HepG2 (cell line): ENCODE data around the gene KCNJ2. TPM values are rescaled to one million over a fixed set of nuclear protein-coding genes. Genes with fewer than 3 reads are reported as not detected.

Experiments used
- ATAC-seq: fragments of 200-7000 bp; cut with Tn5 transposase; 3 replicates; pipeline ENCODE4 v1.9.1; 2020; ENCODE audit warnings: mild to moderate bottlenecking, moderate library complexity
- BruUV-seq: library from RNA; stranded (reverse); fragments of 400-500 nt; replicated peaks from 2 replicates; lab custom pipeline; 2021; lab: Mats Ljungman, UMichigan
- CTCF ChIA-PET: fragments of 300-600 bp; formaldehyde crosslinking; extraction: SDS; loops from one replicate; lab custom pipeline; 2021; ENCODE audit warnings: low total read pairs, inconsistent platforms, low intra/inter-chr PET ratio; lab: Yijun Ruan, JAX
- POLR2A ChIA-PET: fragments of 350-600 bp; sonication (Branson Sonifier 250); formaldehyde crosslinking; loops from one replicate; lab custom pipeline; 2020; ENCODE audit warnings: antibody characterized with exemption, inconsistent platforms; lab: Yijun Ruan, JAX
- DNase-seq: peaks from one replicate; pipeline ENCODE4 v3.0.0-alpha.2; 2015; ENCODE audit warnings: low spot score
- FAIRE-seq: peaks from 3 replicates; lab custom pipeline; 2011; peaks lifted over from hg19 to GRCh38; lab: Jason Lieb, UNC
- H2AFZ ChIP-seq: one replicate; pipeline ENCODE4 v1.6.1; 2011; ENCODE audit warnings: low read length, inconsistent platforms
- H3K27ac ChIP-seq: fragments of 300-600 bp; 3 replicates; pipeline ENCODE4 v1.8.0; 2011; ENCODE audit warnings: mixed run types, mild to moderate bottlenecking, mixed read lengths, low read length, inconsistent platforms; ENCODE audit not compliant: insufficient read depth; ENCODE audit errors: extremely low read length
- H3K27me3 ChIP-seq, 2 experiments: fragments of 200-600 bp in 1 of 2; 2 replicates in 1 of 2; 3 replicates in 1 of 2; pipeline versions ENCODE4 v1.6.0 to v1.8.0; 2011; ENCODE audit warnings: low read length in 2 of 2, mild to moderate bottlenecking in 2 of 2, moderate library complexity in 2 of 2, inconsistent platforms in 1 of 2; ENCODE audit not compliant: insufficient read depth in 2 of 2, control insufficient read depth in 1 of 2
- H3K36me3 ChIP-seq, 2 experiments: fragments of 200-600 bp in 1 of 2; replicated peaks in 1 of 2; 2 replicates in 1 of 2; 3 replicates in 1 of 2; pipeline versions ENCODE4 v1.5.1 to v1.8.0; 2011; ENCODE audit warnings: low read length in 2 of 2, inconsistent platforms in 1 of 2; ENCODE audit not compliant: insufficient read depth in 2 of 2, control insufficient read depth in 1 of 2
- H3K4me1 ChIP-seq: 2 replicates; pipeline ENCODE4 v1.5.1; 2012; ENCODE audit warnings: low read length, inconsistent platforms; ENCODE audit not compliant: insufficient read depth
- H3K4me2 ChIP-seq: 2 replicates; pipeline ENCODE4 v1.6.0; 2011; ENCODE audit warnings: low read depth, low read length, inconsistent platforms
- H3K4me3 ChIP-seq, 3 experiments: fragments of 200-600 bp in 1 of 3; sonication (generic), shearing (Covaris generic) in 1 of 3; replicated peaks in 1 of 3; 2 replicates each; pipeline ENCODE4 v1.5.1; 2011 to 2016; ENCODE audit warnings: low read length in 3 of 3, inconsistent platforms in 2 of 3, low read depth in 2 of 3, mild to moderate bottlenecking in 2 of 3, control low read depth in 1 of 3, mixed read lengths in 1 of 3; ENCODE audit not compliant: insufficient read depth in 1 of 3
- H3K79me2 ChIP-seq: one replicate; pipeline ENCODE4 v1.6.1; 2011; ENCODE audit warnings: low read length, inconsistent platforms; ENCODE audit not compliant: insufficient read depth
- H3K9ac ChIP-seq: 2 replicates; pipeline ENCODE4 v1.6.0; 2011; ENCODE audit warnings: mild to moderate bottlenecking, low read depth, low read length, inconsistent platforms; ENCODE audit not compliant: insufficient read depth
- H3K9me3 ChIP-seq: 2 replicates; pipeline ENCODE4 v1.5.1; 2012; ENCODE audit warnings: mild to moderate bottlenecking, low read length
- H4K20me1 ChIP-seq: 2 replicates; pipeline ENCODE4 v1.6.0; 2011; ENCODE audit warnings: inconsistent platforms, mild to moderate bottlenecking, low read length, moderate library complexity; ENCODE audit not compliant: insufficient read depth
- ATRX ChIP-seq: sonication (generic); formaldehyde crosslinking; IDR thresholded peaks from 2 replicates; pipeline ENCODE4 v1.4.0; 2020; ENCODE audit warnings: missing genetic modification reagents, borderline replicate concordance
- FOXO1 ChIP-seq: sonication (generic); formaldehyde crosslinking; IDR thresholded peaks from 2 replicates; pipeline ENCODE4 v1.4.0; 2020; ENCODE audit warnings: missing genetic modification reagents
- MZF1 ChIP-seq: sonication (generic); formaldehyde crosslinking; IDR thresholded peaks from 2 replicates; pipeline ENCODE4 v1.8.1; 2023; ENCODE audit warnings: mild to moderate bottlenecking, missing genetic modification reagents, borderline replicate concordance
- RORA ChIP-seq: sonication (generic); formaldehyde crosslinking; IDR thresholded peaks from 2 replicates; pipeline ENCODE4 v1.5.0; 2020; ENCODE audit warnings: mild to moderate bottlenecking, missing genetic modification reagents, moderate library complexity
- ZBTB26 ChIP-seq: IDR thresholded peaks from 2 replicates; pipeline ENCODE4 v1.6.1; 2016; ENCODE audit warnings: missing compliant biosample characterization, missing genetic modification reagents, borderline replicate concordance
- ZBTB46 ChIP-seq: sonication (generic); formaldehyde crosslinking; IDR thresholded peaks from 2 replicates; pipeline ENCODE4 v1.4.0; 2020; ENCODE audit warnings: mild to moderate bottlenecking, missing genetic modification reagents, borderline replicate concordance
- ZFP90 ChIP-seq: sonication (generic); formaldehyde crosslinking; IDR thresholded peaks from 2 replicates; pipeline ENCODE4 v1.8.0; 2022; ENCODE audit warnings: missing genetic modification reagents, mild to moderate bottlenecking, inconsistent platforms, borderline replicate concordance
- ZNF10 ChIP-seq: sonication (generic); formaldehyde crosslinking; IDR thresholded peaks from 2 replicates; pipeline ENCODE4 v1.4.0; 2020; ENCODE audit warnings: mild to moderate bottlenecking, low read depth, missing genetic modification reagents, borderline replicate concordance
- ZNF205 ChIP-seq: IDR thresholded peaks from 2 replicates; pipeline ENCODE4 v1.6.1; 2018; ENCODE audit warnings: missing biosample characterization, missing genetic modification reagents
- ZNF276 ChIP-seq: sonication (generic); formaldehyde crosslinking; IDR thresholded peaks from 2 replicates; pipeline ENCODE4 v1.4.0; 2020; ENCODE audit warnings: mild to moderate bottlenecking, low read depth, missing genetic modification reagents
- ZNF333 ChIP-seq: sonication (generic); formaldehyde crosslinking; IDR thresholded peaks from 2 replicates; pipeline ENCODE4 v1.4.0; 2020; ENCODE audit warnings: mild to moderate bottlenecking, missing genetic modification reagents, borderline replicate concordance
- ZNF367 ChIP-seq: sonication (generic); formaldehyde crosslinking; IDR thresholded peaks from 2 replicates; pipeline ENCODE4 v1.4.0; 2020; ENCODE audit warnings: missing genetic modification reagents, borderline replicate concordance
- ZNF609 ChIP-seq: sonication (generic); formaldehyde crosslinking; IDR thresholded peaks from 2 replicates; pipeline ENCODE4 v1.4.0; 2020; ENCODE audit warnings: mild to moderate bottlenecking, missing genetic modification reagents, borderline replicate concordance
- ZNF761 ChIP-seq: sonication (generic); formaldehyde crosslinking; conservative IDR thresholded peaks from 2 replicates; pipeline ENCODE4 v1.4.0; 2020; ENCODE audit warnings: mild to moderate bottlenecking, missing genetic modification reagents
- WGBS: methylation state at CpG from one replicate; pipeline ENCODE4 v1.1.6; 2017; ENCODE audit warnings: low lambda C conversion rate; 5-methylcytosine and 5-hydroxymethylcytosine counted together
- in situ Hi-C: cut with HindIII; loops from 2 replicates; pipeline ENCODE4 v1.10.0; 2017; ENCODE audit warnings: low pct_unique_long_range_greater_than_20kb; ENCODE audit not compliant: extremely low pct_ligation_motif_present
- intact Hi-C: fragments of 100-400 bp; cut with micrococcal nuclease; formaldehyde crosslinking; loops from one replicate; pipeline ENCODE4 v1.10.0; 2022; ENCODE audit not compliant: unreplicated experiment
- polyA plus RNA-seq, 8 experiments: library from polyadenylated mRNA; depleted of rRNA in 3 of 8; stranded (reverse) in 7 of 8; unstranded in 1 of 8; fragments of >200 nt; fragmentation: Illumina TruSeq in 4 of 8; extraction: Trizol in 4 of 8; gene quantifications; 2 replicates each; pipeline versions ENCODE4 v1.2.1 to v1.2.3, GENCODE V29; 2011 to 2016; ENCODE audit warnings: low read depth in 4 of 8, missing spikeins in 1 of 8, mixed read lengths in 1 of 8; ENCODE audit not compliant: insufficient read depth in 1 of 8
- total RNA-seq, 5 experiments: library from RNA; depleted of rRNA; stranded (reverse); fragments of >200 nt; fragmentation: Illumina TruSeq; extraction: Trizol; gene quantifications; 2 replicates each; pipeline ENCODE4 v1.2.3, GENCODE V29; 2016; ENCODE audit warnings: low read depth in 1 of 5

KCNJ2 gene
- total and polyA plus RNA-seq, 2 of the 13 experiments (the other 11 are each of a cell fraction or from before 2014, with no cell fraction given) = not detected

- TF ChIP-seq ZNF10 (CRISPR knock-in tag) (no peak), ZNF333 (CRISPR knock-in tag) (no peak), RORA (CRISPR knock-in tag) (no peak), FOXO1 (no peak), ZNF367 (CRISPR knock-in tag) (no peak), ZNF205 (CRISPR knock-in tag) (no peak)
These were observed 11.2 kb upstream of the KCNJ2 start (continued) for GRCh38 chr17:70158180-70158579.

GRCh38 chr17:70158591-70158990 lies 10.7 kb upstream of the KCNJ2 start:
- 25% methylated on average over 6 of the region's 6 CpGs for WGBS
- Histone ChIP-seq H3K4me3 (no peak overlapping the region), H3K9ac (no peak overlapping the region), H3K36me3 (no peaks in the 10 kb centered on the region), H4K20me1 (no peaks in the 10 kb centered on the region), H3K4me2 (no peak overlapping the region), H3K27ac (no peak overlapping the region), H3K79me2 (no peaks in the 10 kb centered on the region), H3K27me3 (no peaks in the 10 kb centered on the region), H3K4me1 (no peaks in the 10 kb centered on the region), H2AFZ (no peak overlapping the region), H3K9me3 (no peaks in the 10 kb centered on the region; the same call in 1 of the 2 replicates)
- POLR2A ChIA-PET = no interaction called here
- no peak for FAIRE-seq
- no peak for DNase-seq
- no TSS peak for BruUV-seq
- CTCF ChIA-PET = no interaction called here
- in situ Hi-C loops = no loop called here
- intact Hi-C loops = no loop called here
- ATAC-seq = no peak
- TF ChIP-seq ZBTB26 (CRISPR knock-in tag) (no peak), ZNF276 (no peak), MZF1 (CRISPR knock-in tag) (no peak), ZNF761 (no peak), ATRX (CRISPR knock-in tag) (no peak), ZFP90 (CRISPR knock-in tag) (no peak), ZNF609 (CRISPR knock-in tag) (no peak), ZBTB46 (no peak)
